Hepatocyte (in vitro differentiated cells): ENCODE results near the gene AMBRA1. TPM values are rescaled to one million over a fixed set of nuclear protein-coding genes. Genes with fewer than 3 reads are reported as not detected.

ENCODE experiments used
- DNase-seq: peaks from one replicate; pipeline ENCODE4 v3.0.0-alpha.2; 2016; ENCODE audit warnings: low spot score
- H2AFZ ChIP-seq: fragments of 200-600 bp; sonication (generic); 2 replicates; pipeline ENCODE4 v1.6.0; 2016; ENCODE audit warnings: antibody characterized with exemption, mild to moderate bottlenecking
- H3K27ac ChIP-seq: fragments of 200-600 bp; sonication (generic); 2 replicates; pipeline ENCODE4 v1.5.1; 2016; ENCODE audit warnings: mild to moderate bottlenecking
- H3K27me3 ChIP-seq: fragments of 200-600 bp; sonication (generic); 2 replicates; pipeline ENCODE4 v1.6.1; 2016
- H3K36me3 ChIP-seq: fragments of 200-600 bp; sonication (generic); replicated peaks from 2 replicates; pipeline ENCODE4 v1.5.1; 2016; ENCODE audit warnings: low read depth; ENCODE audit not compliant: insufficient read depth
- H3K4me1 ChIP-seq: fragments of 200-600 bp; sonication (generic); 2 replicates; pipeline ENCODE4 v1.5.1; 2016; ENCODE audit warnings: mild to moderate bottlenecking, moderate library complexity; ENCODE audit not compliant: insufficient read depth
- H3K4me2 ChIP-seq: fragments of 200-600 bp; sonication (generic); 2 replicates; pipeline ENCODE4 v1.6.0; 2016
- H3K4me3 ChIP-seq: fragments of 200-600 bp; sonication (generic); 2 replicates; pipeline ENCODE4 v1.5.1; 2016; ENCODE audit warnings: mild to moderate bottlenecking
- H3K79me2 ChIP-seq: fragments of 200-600 bp; sonication (generic); 2 replicates; pipeline ENCODE4 v1.6.0; 2017; ENCODE audit warnings: mild to moderate bottlenecking
- H3K9me2 ChIP-seq: fragments of 200-600 bp; sonication (generic); replicated peaks from 2 replicates; pipeline ENCODE4 v1.6.0; 2017; ENCODE audit warnings: mild to moderate bottlenecking; ENCODE audit not compliant: insufficient read depth
- H3K9me3 ChIP-seq: fragments of 200-600 bp; sonication (generic); 2 replicates; pipeline ENCODE4 v1.5.1; 2016; ENCODE audit warnings: low read depth, mild to moderate bottlenecking
- H4K20me1 ChIP-seq: fragments of 200-600 bp; sonication (generic); 2 replicates; pipeline ENCODE4 v1.6.0; 2016; ENCODE audit warnings: mild to moderate bottlenecking; ENCODE audit not compliant: insufficient read depth, poor library complexity, severe bottlenecking
- CTCF ChIP-seq: fragments of 200-600 bp; sonication (generic); IDR thresholded peaks from 2 replicates; pipeline ENCODE4 v1.5.1; 2016; ENCODE audit warnings: antibody characterized with exemption, mild to moderate bottlenecking; ENCODE audit not compliant: poor library complexity
- EZH2 ChIP-seq: fragments of 200-600 bp; sonication (generic); IDR thresholded peaks from 2 replicates; pipeline ENCODE4 v1.6.1; 2016; ENCODE audit warnings: antibody characterized with exemption, mild to moderate bottlenecking, borderline replicate concordance
- EZH2phosphoT487 ChIP-seq: fragments of 200-600 bp; sonication (generic); IDR thresholded peaks from one replicate; pipeline ENCODE4 v1.6.1; 2018; ENCODE audit warnings: antibody characterized with exemption, mild to moderate bottlenecking, low read depth, moderate library complexity; ENCODE audit not compliant: unreplicated experiment, severe bottlenecking
- WGBS: methylation state at CpG from one replicate; pipeline ENCODE4 v1.1.6; 2016; ENCODE audit warnings: low lambda C conversion rate; ENCODE audit errors: missing lambda C conversion rate; 5-methylcytosine and 5-hydroxymethylcytosine counted together
- polyA plus RNA-seq: library from polyadenylated mRNA; unstranded; fragments of >200 nt; fragmentation: Nextera tagmentation; extraction: Ambion mirVana; gene quantifications from 2 replicates; pipeline ENCODE4 v1.2.1, GENCODE V29; 2016
- total RNA-seq: library from RNA; depleted of rRNA; stranded (reverse); fragments of >200 nt; gene quantifications from 2 replicates; pipeline ENCODE4 v1.2.3, GENCODE V29; 2014

AMBRA1 gene
- total and polyA plus RNA-seq, 2 experiments from 2014 or later: 7.2 to 31.2 TPM

DNA sequence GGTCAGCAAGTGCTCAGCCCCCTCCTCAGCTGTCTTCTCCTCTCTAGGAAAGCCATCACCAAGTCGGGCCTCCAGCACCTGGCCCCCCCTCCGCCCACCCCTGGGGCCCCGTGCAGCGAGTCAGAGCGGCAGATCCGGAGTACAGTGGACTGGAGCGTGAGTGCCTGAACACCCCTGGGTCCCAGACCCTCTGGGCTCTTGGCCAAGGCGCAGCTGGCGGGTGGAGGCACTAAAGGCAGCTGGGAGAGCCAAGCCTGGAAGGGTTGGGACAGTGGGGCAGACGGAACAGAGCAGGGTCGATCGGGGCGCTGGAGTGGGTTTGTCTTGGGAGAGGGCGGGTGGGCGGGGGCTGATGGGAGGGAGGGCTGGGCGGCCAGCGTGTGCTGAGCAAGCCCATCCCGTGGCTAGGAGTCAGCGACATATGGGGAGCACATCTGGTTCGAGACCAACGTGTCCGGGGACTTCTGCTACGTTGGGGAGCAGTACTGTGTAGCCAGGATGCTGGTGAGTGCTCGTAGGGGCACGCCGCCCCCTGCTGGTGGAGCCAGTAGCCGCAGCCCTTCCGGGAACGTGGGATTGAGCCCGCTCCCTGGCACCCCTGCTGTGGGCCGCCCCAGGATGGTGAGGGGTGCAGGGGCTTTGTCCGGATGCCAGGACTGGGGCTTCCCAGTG is 226.4 kb downstream of the AMBRA1 start:
- Histone ChIP-seq H3K36me3 (no peaks in the 10 kb centered on the region), H3K79me2 (peaks cover 5% of the 10 kb centered on the region), H3K27ac (no peak overlapping the region), H4K20me1 (peaks cover 4% of the 10 kb centered on the region), H2AFZ (no peak overlapping the region), H3K4me3 (no peak overlapping the region), H3K9me3 (no peaks in the 10 kb centered on the region), H3K9me2 (no peaks in the 10 kb centered on the region), H3K27me3 (no peaks in the 10 kb centered on the region), H3K4me1 (peaks cover 5% of the 10 kb centered on the region), H3K4me2 (no peak overlapping the region)
- TF ChIP-seq CTCF: peak; percentile 83
- TF ChIP-seq EZH2phosphoT487: no peak
- 47% methylated on average over 26 of the region's 32 CpGs for WGBS
- DNase-seq: peak; percentile 74

DNA sequence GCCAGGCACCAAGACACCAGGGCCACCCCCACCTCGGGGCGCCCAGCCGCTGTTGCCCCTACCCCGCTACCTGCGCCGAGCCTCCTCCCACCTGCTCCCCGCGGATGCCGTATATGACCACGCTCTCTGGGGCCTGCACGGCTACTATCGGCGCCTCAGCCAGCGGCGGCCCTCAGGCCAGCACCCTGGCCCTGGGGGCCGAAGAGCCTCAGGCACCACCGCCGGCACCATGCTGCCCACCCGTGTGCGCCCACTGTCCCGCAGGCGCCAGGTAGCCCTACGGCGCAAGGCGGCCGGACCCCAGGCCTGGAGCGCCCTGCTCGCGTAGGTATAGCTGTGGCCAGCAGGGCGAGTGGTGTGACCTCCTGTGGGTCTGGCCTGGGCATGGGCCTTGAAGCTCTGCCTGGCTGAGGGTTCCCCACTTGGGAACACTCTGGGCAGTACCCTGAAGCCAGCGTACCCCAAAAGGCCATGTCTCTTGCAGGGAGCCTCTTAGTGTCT is 227.1 kb downstream of the AMBRA1 start:
- peaks cover 8% of the 10 kb centered on the region for H3K4me1 ChIP-seq
- TF ChIP-seq EZH2phosphoT487 (no peak), EZH2 (no peak), CTCF (no peak)
- no peaks in the 10 kb centered on the region for H3K36me3 ChIP-seq
- DNase-seq: no peak
- 94% methylated on average over 28 of the region's 31 CpGs for WGBS
- H2AFZ ChIP-seq: no peak overlapping the region
- no peak overlapping the region for H3K27ac ChIP-seq
- no peaks in the 10 kb centered on the region for H3K9me3 ChIP-seq
- H3K4me3 ChIP-seq: no peak overlapping the region
- H3K27me3 ChIP-seq: no peaks in the 10 kb centered on the region
- peaks cover 12% of the 10 kb centered on the region for H3K79me2 ChIP-seq
- no peaks in the 10 kb centered on the region for H3K9me2 ChIP-seq
- H3K4me2 ChIP-seq: no peak overlapping the region
- H4K20me1 ChIP-seq: peaks cover 4% of the 10 kb centered on the region

GRCh38 chr11:46366260-46366659 is 227.6 kb downstream of the AMBRA1 start:
- Histone ChIP-seq H3K27me3 (no peaks in the 10 kb centered on the region), H2AFZ (no peak overlapping the region), H3K27ac (no peak overlapping the region), H3K4me2 (no peak overlapping the region), H3K9me3 (no peaks in the 10 kb centered on the region), H3K36me3 (no peaks in the 10 kb centered on the region), H4K20me1 (peaks cover 4% of the 10 kb centered on the region), H3K4me1 (peaks cover 11% of the 10 kb centered on the region), H3K4me3 (no peak overlapping the region), H3K79me2 (peaks cover 16% of the 10 kb centered on the region), H3K9me2 (no peaks in the 10 kb centered on the region)
- TF ChIP-seq CTCF: no peak
- 98% methylated on average over 21 of the region's 22 CpGs for WGBS
- no peak for DNase-seq
